B cell (primary cell): Measurements from ENCODE around the gene CARNS1.

Source experiments
- EZH2 ChIP-seq: IDR thresholded peaks from 2 replicates; pipeline ENCODE4 v1.6.1; 2012; ENCODE audit warnings: borderline replicate concordance, low read depth, mild to moderate bottlenecking, moderate library complexity, low read length; ENCODE audit not compliant: insufficient read depth, poor library complexity, severe bottlenecking
- TF ChIP-seq, protein P1 (sequence below): fragments of 200-600 bp; IDR thresholded peaks from one replicate; pipeline ENCODE4 v1.8.0; 2022; ENCODE audit warnings: antibody characterized with exemption, mild to moderate bottlenecking

DNA sequence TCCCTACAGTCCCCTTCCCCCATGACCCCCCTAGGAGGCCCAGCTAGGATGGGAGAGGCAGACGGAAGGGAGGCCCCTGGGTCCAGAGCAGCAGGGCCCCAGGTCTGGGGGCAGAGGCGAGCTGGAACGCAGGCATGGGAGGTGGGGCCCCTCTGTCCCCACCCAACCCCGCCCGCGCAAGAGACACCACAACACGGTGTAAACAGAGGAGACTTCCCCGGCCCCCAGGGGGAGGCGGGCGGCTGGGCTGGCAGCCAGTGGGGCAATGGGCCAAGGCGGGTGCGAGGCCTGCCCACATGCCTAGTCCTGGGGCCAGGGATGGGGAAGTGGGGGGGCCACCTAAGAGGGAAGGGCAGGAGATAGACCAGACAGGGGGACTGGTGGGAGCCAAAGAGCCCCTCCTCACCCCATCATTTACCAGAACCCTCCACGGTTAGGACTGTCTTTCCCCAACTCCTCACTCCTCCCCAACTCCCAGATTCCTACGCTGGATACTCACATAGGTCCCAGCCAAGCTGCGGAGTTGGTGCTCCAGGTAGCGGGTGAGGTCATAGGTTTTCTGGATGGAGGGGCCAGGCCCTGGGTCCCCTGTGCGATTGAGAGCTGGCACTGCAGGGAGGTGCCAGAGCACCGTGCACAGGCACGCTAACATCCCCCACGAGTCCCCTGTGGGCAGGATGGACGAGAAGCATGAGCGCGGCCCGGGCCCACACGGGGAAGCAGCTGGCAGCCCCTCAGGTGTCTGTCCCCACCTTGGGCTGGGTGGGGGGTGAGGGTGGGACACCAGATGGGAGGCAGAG lies 48.3 kb upstream of the CARNS1 start:
- TF ChIP-seq, protein P1, sequence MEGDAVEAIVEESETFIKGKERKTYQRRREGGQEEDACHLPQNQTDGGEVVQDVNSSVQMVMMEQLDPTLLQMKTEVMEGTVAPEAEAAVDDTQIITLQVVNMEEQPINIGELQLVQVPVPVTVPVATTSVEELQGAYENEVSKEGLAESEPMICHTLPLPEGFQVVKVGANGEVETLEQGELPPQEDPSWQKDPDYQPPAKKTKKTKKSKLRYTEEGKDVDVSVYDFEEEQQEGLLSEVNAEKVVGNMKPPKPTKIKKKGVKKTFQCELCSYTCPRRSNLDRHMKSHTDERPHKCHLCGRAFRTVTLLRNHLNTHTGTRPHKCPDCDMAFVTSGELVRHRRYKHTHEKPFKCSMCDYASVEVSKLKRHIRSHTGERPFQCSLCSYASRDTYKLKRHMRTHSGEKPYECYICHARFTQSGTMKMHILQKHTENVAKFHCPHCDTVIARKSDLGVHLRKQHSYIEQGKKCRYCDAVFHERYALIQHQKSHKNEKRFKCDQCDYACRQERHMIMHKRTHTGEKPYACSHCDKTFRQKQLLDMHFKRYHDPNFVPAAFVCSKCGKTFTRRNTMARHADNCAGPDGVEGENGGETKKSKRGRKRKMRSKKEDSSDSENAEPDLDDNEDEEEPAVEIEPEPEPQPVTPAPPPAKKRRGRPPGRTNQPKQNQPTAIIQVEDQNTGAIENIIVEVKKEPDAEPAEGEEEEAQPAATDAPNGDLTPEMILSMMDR, result no peak
- TF ChIP-seq EZH2, result no peak
